K562 (cell line): ENCODE results near the gene ACADVL. TPM values are rescaled to one million over a fixed set of nuclear protein-coding genes. Genes with fewer than 3 reads are reported as not detected.

Experiments used
- CBFB ChIP-seq: sonication (generic); formaldehyde crosslinking; IDR thresholded peaks from 2 replicates; pipeline ENCODE4 v1.4.0; 2020; ENCODE audit warnings: mild to moderate bottlenecking, missing genetic modification reagents
- CHD1 ChIP-seq: fragments of 200-600 bp; sonication (generic); IDR thresholded peaks from one replicate; pipeline ENCODE4 v1.6.1; 2012; ENCODE audit warnings: mild to moderate bottlenecking, moderate library complexity, low read length, inconsistent platforms
- CUX1 ChIP-seq: fragments of 200-800 bp; sonication (Bioruptor generic); IDR thresholded peaks from 2 replicates; pipeline ENCODE4 v1.6.1; 2016; ENCODE audit warnings: missing genetic modification characterization, missing compliant biosample characterization
- ERF ChIP-seq: fragments of 450-650 bp; formaldehyde crosslinking; IDR thresholded peaks from 2 replicates; pipeline ENCODE4 v1.4.0; 2020; ENCODE audit warnings: mild to moderate bottlenecking, mixed read lengths
- KAT8 ChIP-seq: fragments of 450-650 bp; IDR thresholded peaks from 2 replicates; pipeline ENCODE4 v1.6.1; 2016; ENCODE audit warnings: low read depth, mild to moderate bottlenecking
- ZNF212 ChIP-seq: fragments of 450-650 bp; formaldehyde crosslinking; IDR thresholded peaks from 2 replicates; pipeline ENCODE4 v1.4.0; 2020; ENCODE audit warnings: mild to moderate bottlenecking
- ZNF24 ChIP-seq: fragments of 450-650 bp; IDR thresholded peaks from 2 replicates; pipeline ENCODE4 v1.6.1; 2016
- ZNF407 ChIP-seq: fragments of 450-650 bp; IDR thresholded peaks from 2 replicates; pipeline ENCODE4 v1.6.1; 2016; ENCODE audit warnings: low read depth
- polyA plus RNA-seq, 8 experiments: library from polyadenylated mRNA; depleted of rRNA in 4 of 8; stranded (reverse) in 5 of 8; unstranded in 3 of 8; fragments of >200 nt; fragmentation: Nextera tagmentation in 2 of 8; fragmentation: Illumina TruSeq in 1 of 8; extraction: Ambion mirVana in 2 of 8; extraction: Trizol in 1 of 8; gene quantifications; 2 replicates each; pipeline versions ENCODE4 v1.2.1 to v1.2.3, GENCODE V29; 2011 to 2014; ENCODE audit warnings: inconsistent platforms in 1 of 8, missing spikeins in 1 of 8
- total RNA-seq, 7 experiments: library from RNA; depleted of rRNA in 6 of 7; stranded (reverse); fragments of >200 nt in 6 of 7; fragmentation: Illumina TruSeq in 2 of 7; extraction: Trizol in 2 of 7; gene quantifications; 2 replicates each; pipeline versions ENCODE4 v1.2.1 to v1.2.3, GENCODE V29; 2011 to 2021; ENCODE audit warnings: low replicate concordance in 1 of 7

The ACADVL gene
- total and polyA plus RNA-seq, 9 of the 15 experiments (the other 6 are each of a cell fraction or from before 2014, with no cell fraction given), result 25.5 to 449 (median 214) TPM

GRCh38 chr17:7251661-7252175 lies 32.0 kb downstream of the ACADVL start, which contains the start of gene CTDNEP1 (continued):
- TF ChIP-seq ZNF407 (no peak), KAT8 (no peak), ERF (CRISPR knock-in tag) (no peak), CHD1 (no peak), CBFB (CRISPR knock-in tag) (no peak), ZNF212 (CRISPR knock-in tag) (no peak), CUX1 (no peak), ZNF24 (no peak)
